Kidney (tissue), 14 donors: ENCODE data around the gene BCL2L1. TPM values are rescaled to one million over a fixed set of nuclear protein-coding genes. Genes with fewer than 3 reads are reported as not detected.

Experiments
- DNase-seq, 5 donors: peaks; one replicate each; pipeline ENCODE4 v3.0.0-alpha.2; 2013 to 2020
- FAIRE-seq: peaks from 2 replicates; lab custom pipeline; 2012; peaks lifted over from hg19 to GRCh38; lab: Jason Lieb, UNC
- H3K27ac ChIP-seq, 2 donors: one replicate each; pipeline ENCODE4 v1.7.0; 2013; ENCODE audit warnings: low read depth in 2 of 2, low read length in 2 of 2, inconsistent platforms in 1 of 2
- H3K27me3 ChIP-seq: one replicate; pipeline ENCODE4 v1.7.1; 2013; ENCODE audit warnings: low read length, inconsistent platforms; ENCODE audit not compliant: control insufficient read depth, insufficient read depth
- H3K36me3 ChIP-seq, 3 donors: one replicate each; pipeline versions ENCODE4 v1.7.0 to v1.7.1; 2013; ENCODE audit warnings: low read length in 3 of 3, control low read depth in 1 of 3, inconsistent platforms in 1 of 3; ENCODE audit not compliant: insufficient read depth in 3 of 3, control insufficient read depth in 2 of 3
- H3K4me1 ChIP-seq, 3 donors: one replicate each; pipeline versions ENCODE4 v1.7.0 to v1.7.1; 2013; ENCODE audit warnings: low read length in 3 of 3, inconsistent platforms in 1 of 3, low read depth in 1 of 3; ENCODE audit not compliant: control insufficient read depth in 2 of 3, insufficient read depth in 2 of 3
- H3K4me3 ChIP-seq, 3 donors: one replicate each; pipeline versions ENCODE4 v1.7.0 to v1.8.1; 2013; ENCODE audit warnings: low read length in 3 of 3, control low read depth in 1 of 3, inconsistent platforms in 1 of 3
- H3K9ac ChIP-seq, 3 donors: one replicate each; pipeline versions ENCODE4 v1.7.0 to v1.7.1; 2013; ENCODE audit warnings: low read length in 3 of 3, control low read depth in 1 of 3, inconsistent platforms in 1 of 3
- H3K9me3 ChIP-seq, 3 donors: one replicate each; pipeline versions ENCODE4 v1.7.0 to v1.7.1; 2013; ENCODE audit warnings: low read length in 3 of 3, control low read depth in 1 of 3, inconsistent platforms in 1 of 3; ENCODE audit not compliant: control insufficient read depth in 2 of 3, insufficient read depth in 1 of 3
- intact Hi-C: fragments of 100-400 bp; cut with DNase I; formaldehyde crosslinking; loops from one replicate; pipeline ENCODE4 v1.11.1; 2022
- polyA plus RNA-seq: library from polyadenylated mRNA; stranded (reverse); fragments of 350-450 nt; fragmentation: Illumina TruSeq; extraction: RNeasy Lipid Tissue Mini Kit (QIAGEN cat#74804); gene quantifications from one replicate; pipeline ENCODE4 v1.2.3, GENCODE V29; 2014; ENCODE audit warnings: low read depth, low replicate concordance; ENCODE audit not compliant: insufficient read depth
- total RNA-seq: library from RNA; stranded (reverse); fragmentation: NEBNext Ultra II Directional; extraction: Animal tissue kit (Norgen Biotek cat#: 25700); gene quantifications from one replicate; pipeline ENCODE4 v1.2.1, GENCODE V29; 2021
- TF ChIP-seq, protein P1 (sequence below): IDR thresholded peaks from 3 replicates; pipeline ENCODE4 v1.5.1; 2012; ENCODE audit warnings: mild to moderate bottlenecking, moderate library complexity, borderline replicate concordance; ENCODE audit not compliant: insufficient read depth; ENCODE audit errors: extremely low read depth
- donor health status: control.
- donor health status: control.
- donor health status: control.
- donor health status: control.
- donor health status: control.
- donor health status: DM: yes; HTN: yes; CAD: no.
- donor health status: Normal renal cell carcinoma (clear cell type).

Gene BCL2L1
- total and polyA plus RNA-seq, 2 donors from 2014 or later = 132 to 139 TPM

DNA sequence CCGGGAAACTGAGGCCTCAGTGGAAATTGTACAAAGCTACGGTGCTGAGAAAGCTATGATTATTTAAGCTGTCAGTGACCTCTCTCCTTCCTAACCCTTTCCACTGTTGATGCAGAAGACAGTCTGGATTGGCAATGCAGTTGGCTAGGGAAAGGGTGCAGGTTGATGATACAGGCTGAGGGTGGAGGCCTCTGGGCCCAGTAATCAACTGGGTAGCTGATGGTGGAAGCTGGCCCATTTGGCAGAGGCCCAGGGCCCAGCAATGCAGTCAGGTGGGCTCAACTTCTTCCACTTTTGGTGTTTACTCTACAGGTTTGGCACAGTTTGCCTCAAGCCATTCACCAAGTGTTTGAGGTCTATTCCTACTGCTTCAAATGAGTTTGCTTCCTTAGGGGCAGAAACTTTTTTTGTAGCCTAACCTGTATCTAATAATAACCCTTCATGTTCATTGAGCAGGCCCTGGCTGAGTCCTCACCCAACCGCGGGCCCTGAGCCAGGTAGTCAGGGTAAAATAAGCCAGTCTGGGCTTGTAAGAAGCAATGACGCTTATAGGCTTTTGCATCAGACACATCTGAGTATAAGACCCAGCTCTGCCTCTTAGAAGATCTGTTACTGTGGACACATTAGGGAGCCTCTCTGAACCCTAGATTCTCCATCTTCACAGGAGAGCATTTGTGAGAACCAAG is 12.1 kb downstream of the BCL2L1 start:
- Histone ChIP-seq H3K27ac (peak overlapping the region; percentile 91 to 97), H3K4me3 (no peak overlapping the region), H3K27me3 (no peaks in the 10 kb centered on the region), H3K9me3 (no peaks in the 10 kb centered on the region), H3K9ac (peak overlapping the region in 2 of 3 donors; percentile 50 to 59), H3K36me3 (peaks cover 5 to 34% (median 32%) of the 10 kb centered on the region in 3 donors), H3K4me1 (peaks cover 0 to 72% (median 70%) of the 10 kb centered on the region in 3 donors)
- intact Hi-C loops = no loop called here
- no peak for DNase-seq
- FAIRE-seq = no peak
- TF ChIP-seq, protein P1, sequence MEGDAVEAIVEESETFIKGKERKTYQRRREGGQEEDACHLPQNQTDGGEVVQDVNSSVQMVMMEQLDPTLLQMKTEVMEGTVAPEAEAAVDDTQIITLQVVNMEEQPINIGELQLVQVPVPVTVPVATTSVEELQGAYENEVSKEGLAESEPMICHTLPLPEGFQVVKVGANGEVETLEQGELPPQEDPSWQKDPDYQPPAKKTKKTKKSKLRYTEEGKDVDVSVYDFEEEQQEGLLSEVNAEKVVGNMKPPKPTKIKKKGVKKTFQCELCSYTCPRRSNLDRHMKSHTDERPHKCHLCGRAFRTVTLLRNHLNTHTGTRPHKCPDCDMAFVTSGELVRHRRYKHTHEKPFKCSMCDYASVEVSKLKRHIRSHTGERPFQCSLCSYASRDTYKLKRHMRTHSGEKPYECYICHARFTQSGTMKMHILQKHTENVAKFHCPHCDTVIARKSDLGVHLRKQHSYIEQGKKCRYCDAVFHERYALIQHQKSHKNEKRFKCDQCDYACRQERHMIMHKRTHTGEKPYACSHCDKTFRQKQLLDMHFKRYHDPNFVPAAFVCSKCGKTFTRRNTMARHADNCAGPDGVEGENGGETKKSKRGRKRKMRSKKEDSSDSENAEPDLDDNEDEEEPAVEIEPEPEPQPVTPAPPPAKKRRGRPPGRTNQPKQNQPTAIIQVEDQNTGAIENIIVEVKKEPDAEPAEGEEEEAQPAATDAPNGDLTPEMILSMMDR = no peak

DNA sequence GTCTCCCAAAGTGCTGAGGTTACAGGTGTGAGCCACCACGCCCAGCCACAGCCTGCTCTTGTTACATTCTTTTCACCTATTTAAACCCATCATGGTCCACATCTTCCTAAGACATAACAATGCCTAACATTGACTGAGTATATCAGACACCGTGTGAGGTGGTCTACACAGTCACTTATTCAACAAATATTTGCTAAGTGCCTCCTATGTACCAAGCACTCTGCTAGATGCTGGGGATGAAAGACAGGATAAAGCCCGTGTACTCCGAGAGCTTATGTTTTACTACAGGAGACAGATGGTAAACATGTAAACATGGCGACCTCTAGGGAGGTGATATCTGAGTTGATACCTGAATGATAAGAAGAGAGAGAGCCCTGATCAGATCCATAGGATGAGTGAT is 12.7 kb downstream of the BCL2L1 start:
- Histone ChIP-seq H3K9me3 (no peaks in the 10 kb centered on the region), H3K27me3 (no peaks in the 10 kb centered on the region), H3K4me3 (no peak overlapping the region), H3K36me3 (peaks cover 5 to 34% (median 32%) of the 10 kb centered on the region in 3 donors), H3K27ac (peak overlapping the region; percentile 91 to 97), H3K4me1 (peaks cover 0 to 70% (median 69%) of the 10 kb centered on the region in 3 donors), H3K9ac (no peak overlapping the region)
- TF ChIP-seq, protein P1 = no peak
- DNase-seq (no peak), FAIRE-seq (no peak)
- intact Hi-C loops = no loop called here

DNA sequence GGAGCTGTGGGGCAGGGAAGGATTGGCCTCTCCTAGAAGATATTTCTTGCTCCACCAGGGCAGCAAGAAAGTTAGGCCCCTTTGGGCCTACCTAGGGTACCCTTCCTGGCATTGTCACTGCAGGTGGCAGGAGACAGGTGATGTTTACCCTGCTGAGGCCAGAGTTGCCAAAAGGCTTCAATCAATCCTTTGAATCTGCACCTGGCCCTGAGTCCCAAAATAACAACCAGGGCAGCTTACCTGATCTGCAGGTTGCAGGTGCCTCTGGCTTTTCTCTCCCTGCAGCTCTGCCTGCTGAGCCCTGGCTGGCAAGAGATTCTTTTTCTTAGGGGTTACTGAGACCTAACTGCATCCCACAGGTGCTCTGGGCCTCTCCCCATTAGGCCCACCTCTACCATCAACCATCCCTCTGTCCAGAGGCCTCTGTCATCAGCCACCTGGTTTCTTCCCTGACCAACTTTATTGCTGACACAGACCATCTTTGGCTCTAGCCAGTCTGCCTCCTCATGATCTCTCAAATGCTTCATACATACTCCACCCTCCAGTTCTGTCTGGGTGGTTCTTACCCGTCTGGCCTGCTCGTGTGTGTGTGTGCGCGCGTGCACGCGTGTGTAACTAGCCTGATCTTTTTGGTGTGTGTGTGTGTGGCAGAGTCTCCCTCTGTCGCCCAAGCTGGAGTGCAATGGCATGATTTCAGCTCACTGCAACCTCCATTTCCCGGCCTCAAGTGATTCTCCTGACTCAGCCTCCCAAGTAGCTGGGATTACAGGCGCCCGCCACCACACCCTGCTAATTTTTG is 13.7 kb downstream of the BCL2L1 start:
- Histone ChIP-seq H3K36me3 (peaks cover 2 to 31% (median 29%) of the 10 kb centered on the region in 3 donors), H3K9ac (peak overlapping the region in 2 of 3 donors; percentile 2 to 38), H3K27ac (peak overlapping the region; percentile 28 to 56), H3K9me3 (no peaks in the 10 kb centered on the region), H3K4me1 (peaks cover 0 to 73% (median 69%) of the 10 kb centered on the region in 3 donors), H3K27me3 (no peaks in the 10 kb centered on the region), H3K4me3 (no peak overlapping the region)
- intact Hi-C loops = no loop called here
- no peak for DNase-seq
- TF ChIP-seq, protein P1 = no peak
- FAIRE-seq = no peak
